HG02981 (cell line): ENCODE data around the gene PRAMEF5.
"Not testable (repeated sequence)": the region's sequence is repeated elsewhere in the genome, so short reads cannot be mapped to it uniquely, and the experiment has no call there.

Experiments used
- ATAC-seq: cut with Tn5 transposase; IDR thresholded peaks from one replicate; pipeline ENCODE4 v1.9.1; 2021; ENCODE audit warnings: mild to moderate bottlenecking, moderate library complexity; ENCODE audit not compliant: unreplicated experiment

PRAMEF5 gene

DNA sequence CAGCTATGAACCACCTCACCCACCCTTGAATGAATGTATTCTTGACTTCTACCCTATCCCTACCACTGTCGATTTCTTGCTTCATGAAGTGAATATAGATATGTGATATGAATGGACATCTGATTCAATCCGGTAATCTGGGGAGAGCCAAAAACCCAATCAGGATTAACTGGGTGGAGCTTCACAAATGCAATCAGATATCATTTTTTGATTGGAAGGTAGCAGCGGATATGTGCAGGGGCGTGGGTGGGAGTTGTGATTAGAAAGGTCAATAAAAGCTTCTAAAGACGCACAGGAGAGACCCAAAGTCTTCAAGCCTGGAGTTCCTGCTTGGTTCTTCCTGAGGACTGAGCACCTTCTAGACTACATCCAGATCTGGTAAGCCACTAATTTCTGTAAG is at the start of gene PRAMEF5:
TSS of gene PRAMEF5 (plus strand) at position 301 of the 400 bp plus-strand sequence. CDS start 5,071 bp downstream, outside the sequence.
- not testable (repeated sequence) for ATAC-seq

DNA sequence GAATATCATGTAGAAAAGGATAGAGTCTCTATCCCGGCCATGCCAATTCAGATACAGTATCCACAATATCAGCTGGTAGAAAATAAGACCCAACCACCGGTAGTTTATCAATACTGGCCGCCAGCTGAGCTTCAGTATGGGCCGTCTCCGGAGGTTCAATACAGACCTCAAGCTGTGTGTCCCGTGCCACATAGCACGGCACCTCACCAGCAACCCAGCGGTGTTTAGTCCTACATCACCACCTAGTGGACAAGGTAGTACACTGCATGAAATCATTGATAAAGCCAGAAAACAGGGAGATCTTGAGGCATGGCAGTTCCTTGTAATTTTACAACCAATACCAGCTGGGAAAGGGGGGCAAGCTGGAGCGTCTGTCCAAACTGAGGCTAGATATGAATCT is 45.3 kb upstream of the PRAMEF5 start:
- ATAC-seq = not testable (repeated sequence)

GRCh38 chr1:13216619-13217018 is 37.4 kb upstream of the PRAMEF5 start:
- ATAC-seq = not testable (repeated sequence)

GRCh38 chr1:13219203-13219602 is 34.8 kb upstream of the PRAMEF5 start:
- ATAC-seq = not testable (repeated sequence)

DNA sequence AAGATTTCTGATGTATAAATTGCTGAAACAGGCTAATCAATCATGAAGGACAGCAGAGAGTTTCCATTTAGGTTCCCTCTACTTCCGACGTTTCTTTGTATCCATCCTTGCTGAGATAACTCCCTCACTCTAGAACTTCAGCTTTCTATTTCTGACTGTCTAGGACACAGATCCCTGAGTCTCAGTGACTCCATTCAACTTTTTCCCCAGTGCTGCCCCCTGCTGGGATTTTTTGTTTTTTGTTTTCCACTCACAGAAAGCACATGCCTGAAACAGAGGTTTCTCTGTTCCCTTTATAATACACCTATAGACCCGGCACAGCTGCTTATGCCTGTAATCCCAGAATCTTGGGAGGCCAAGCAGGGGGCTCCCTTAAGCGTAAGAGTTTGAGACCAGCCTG is 31.2 kb upstream of the PRAMEF5 start:
- not testable (repeated sequence) for ATAC-seq

GRCh38 chr1:13224480-13225060 is 29.4 kb upstream of the PRAMEF5 start:
- ATAC-seq = no peak

GRCh38 chr1:13225675-13226204 is 28.3 kb upstream of the PRAMEF5 start, which contains the start of gene PRAMEF18:
PRAMEF18 (minus strand) TSS chr1:13226154; CDS start chr1:13226106, 48 bp downstream.
- ATAC-seq = not testable (repeated sequence)

DNA sequence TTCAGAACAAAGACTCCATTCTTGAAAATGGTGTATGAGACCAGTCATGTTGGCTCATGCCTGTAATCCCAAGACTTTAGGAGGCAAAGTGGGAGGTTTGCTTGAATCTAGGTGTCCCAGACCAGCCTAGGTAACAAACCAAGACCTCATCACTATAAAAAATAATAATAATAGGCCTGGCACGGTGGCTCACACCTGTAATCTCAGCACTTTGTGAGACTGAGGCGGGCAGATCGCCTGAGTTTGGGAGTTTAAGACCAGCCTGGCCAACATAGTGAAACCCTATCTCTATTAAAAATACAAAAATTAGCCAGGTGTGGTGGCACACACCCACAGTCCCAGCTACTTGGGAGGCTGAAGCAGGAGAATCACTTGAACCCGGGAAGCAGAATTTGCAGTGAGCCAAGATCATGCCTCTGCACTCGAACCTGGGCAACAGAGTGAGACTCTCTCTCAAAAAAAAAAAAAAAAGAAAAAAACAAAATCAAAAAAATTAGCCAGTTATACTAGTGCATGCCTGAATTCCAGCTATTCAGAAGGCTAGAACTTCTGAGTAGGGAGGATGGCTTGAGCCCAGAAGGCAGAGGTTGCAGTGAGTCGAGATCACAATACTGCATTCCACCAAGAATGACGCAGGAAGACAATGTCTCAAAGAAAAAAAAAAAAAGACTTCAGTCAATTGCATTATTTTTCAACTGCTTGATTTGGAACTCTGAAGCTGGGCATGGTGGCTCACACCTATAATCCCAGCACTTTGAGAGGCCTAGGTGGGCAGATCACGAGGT is 26.5 kb upstream of the PRAMEF5 start:
- not testable (repeated sequence) for ATAC-seq

- no peak for ATAC-seq
These were observed 25.6 kb upstream of the PRAMEF5 start for GRCh38 chr1:13228343-13228781.

DNA sequence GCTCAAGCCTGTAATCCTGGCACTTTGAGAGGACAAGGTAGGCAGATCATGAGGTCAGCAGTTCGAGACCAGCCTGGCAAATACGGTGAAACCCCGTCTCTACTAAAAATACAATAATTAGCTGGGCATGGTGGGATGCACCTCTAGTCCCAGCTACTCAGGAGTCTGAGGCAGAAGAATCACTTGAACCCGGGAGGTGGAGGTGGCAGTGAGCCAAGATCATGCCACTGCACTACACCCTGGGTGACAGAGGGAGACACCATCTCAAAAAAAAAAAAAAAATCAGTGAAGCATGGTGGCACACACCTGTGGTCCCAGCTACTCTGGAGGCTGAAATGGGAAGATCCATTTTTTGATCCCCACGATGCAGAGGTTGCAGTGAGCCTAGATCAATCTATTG is 23.9 kb upstream of the PRAMEF5 start:
- not testable (repeated sequence) for ATAC-seq

DNA sequence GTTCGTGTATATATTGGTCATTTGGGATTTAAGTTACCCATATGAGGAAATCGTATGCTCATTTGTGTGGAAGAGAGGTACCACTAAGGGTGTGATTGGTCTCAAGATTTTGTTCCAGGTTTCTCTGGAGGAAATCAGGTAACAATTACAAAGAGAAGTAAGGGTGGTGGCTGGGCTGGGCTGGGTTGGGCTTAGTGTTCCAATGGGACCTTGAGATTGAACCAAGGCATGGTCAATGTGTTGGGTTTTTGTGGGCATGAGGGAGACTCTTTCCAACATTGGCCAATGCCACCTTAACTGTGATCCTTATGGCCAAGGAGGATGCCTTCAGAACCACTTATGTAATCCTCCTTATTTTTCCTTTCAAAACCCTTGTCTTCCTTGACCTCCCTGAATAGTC is 23.4 kb upstream of the PRAMEF5 start:
- not testable (repeated sequence) for ATAC-seq

DNA sequence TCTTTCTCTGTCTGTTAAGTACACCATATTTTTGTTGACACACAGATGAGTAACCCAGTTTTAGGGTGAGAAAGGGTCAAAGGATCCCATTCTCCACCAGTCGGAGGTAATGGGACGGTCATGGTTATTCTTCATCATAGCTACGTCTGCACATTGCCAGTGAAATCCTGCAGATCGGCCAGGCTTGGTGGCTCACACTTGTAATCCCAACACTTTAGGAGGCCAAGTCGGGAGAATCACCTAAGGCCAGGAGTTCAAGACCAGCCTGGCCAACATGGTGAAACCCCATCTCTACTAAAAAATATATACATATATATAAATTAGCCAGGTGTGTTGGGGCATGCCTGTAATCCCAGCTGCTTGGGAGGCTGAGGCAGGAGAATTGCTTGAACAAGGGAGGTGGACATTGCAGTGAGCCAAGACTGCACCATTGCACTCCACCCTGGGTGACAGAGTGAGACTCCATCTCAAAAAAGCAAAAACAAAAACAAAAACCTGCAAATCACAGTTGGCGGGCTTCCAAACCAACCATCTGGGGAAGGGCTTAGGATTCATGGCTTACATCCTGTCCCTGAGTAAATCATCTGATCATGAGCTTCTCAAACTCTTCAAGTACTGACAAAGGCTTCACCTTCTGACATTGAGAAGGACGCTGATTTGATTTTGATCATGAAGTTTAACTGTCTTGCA is 22.8 kb upstream of the PRAMEF5 start:
- not testable (repeated sequence) for ATAC-seq

DNA sequence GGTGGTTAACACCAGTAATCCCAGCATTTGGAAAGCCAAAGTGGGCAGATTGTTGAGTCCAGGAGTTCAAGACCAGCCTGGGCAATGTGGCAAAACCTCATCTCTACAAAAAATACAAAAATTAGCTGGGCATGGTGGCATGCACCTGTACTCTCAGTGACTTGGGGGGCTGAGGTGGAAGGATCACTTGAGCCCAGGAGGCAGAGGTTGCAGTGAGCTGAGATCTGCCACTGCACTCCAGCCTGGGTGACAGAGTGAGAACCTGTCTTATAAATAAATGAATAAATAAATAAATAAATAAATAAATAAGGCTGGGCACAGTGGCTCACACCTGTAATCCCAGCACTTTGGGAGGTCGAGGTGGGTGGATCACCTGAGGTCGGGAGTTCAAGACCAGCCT is 21.9 kb upstream of the PRAMEF5 start:
- ATAC-seq = not testable (repeated sequence)

GRCh38 chr1:13234057-13234456 is 19.9 kb upstream of the PRAMEF5 start:
- ATAC-seq = not testable (repeated sequence)

DNA sequence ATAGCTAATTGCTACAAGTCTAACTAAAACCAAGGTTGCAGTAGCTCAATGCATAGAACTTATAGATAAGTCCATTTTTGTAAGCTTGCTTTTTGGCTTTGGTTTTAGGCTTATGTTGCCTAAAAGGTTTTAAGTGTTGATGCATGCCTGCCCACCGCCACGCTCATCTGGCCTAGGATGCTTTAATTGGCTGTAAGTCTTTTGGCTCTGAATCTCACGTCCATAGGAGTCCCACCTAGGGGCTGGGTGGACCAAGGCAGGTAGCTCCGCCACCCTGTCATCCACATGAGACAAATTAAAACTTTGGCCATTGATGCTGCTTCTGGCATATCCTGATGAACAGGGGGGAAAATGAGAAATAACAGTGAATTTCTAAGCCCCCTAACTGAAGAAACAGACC is 16.4 kb upstream of the PRAMEF5 start:
- ATAC-seq = not testable (repeated sequence)

- not testable (repeated sequence) for ATAC-seq
These were observed 14.4 kb upstream of the PRAMEF5 start for GRCh38 chr1:13239633-13240032.

GRCh38 chr1:13243536-13244263 is 10.3 kb upstream of the PRAMEF5 start:
- not testable (repeated sequence) for ATAC-seq

GRCh38 chr1:13245841-13246553 is 8.0 kb upstream of the PRAMEF5 start:
- not testable (repeated sequence) for ATAC-seq

DNA sequence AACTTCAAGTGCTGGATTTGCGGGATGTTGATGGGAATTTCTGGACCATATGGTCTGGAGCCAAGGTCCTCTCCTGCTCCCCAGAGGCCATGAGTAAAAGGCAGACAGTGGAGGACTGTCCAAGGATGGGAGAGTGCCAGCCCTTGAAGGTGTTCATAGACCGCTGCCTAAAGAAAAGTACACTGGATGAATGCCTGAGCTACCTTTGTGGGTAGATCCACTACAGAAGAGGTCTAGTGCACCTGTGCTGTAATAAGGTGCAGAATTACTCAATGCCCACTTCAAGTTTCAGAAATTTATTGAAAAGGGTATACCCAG is 7.5 kb upstream of the PRAMEF5 start:
- ATAC-seq = not testable (repeated sequence)

- ATAC-seq = not testable (repeated sequence)
These were observed 6.9 kb upstream of the PRAMEF5 start for GRCh38 chr1:13247122-13247521.
